Keratinocyte (primary cell): ENCODE measurements around the gene CARM1. TPM values are rescaled to one million over a fixed set of nuclear protein-coding genes. Genes with fewer than 3 reads are reported as not detected.

ENCODE experiments used
- DNase-seq: peaks from one replicate; pipeline ENCODE4 v3.0.0-alpha.2; 2011; ENCODE audit warnings: low read depth, missing footprints, low spot score
- FAIRE-seq: peaks from 2 replicates; lab custom pipeline; 2011; peaks lifted over from hg19 to GRCh38; lab: Jason Lieb, UNC
- H2AFZ ChIP-seq: 2 replicates; pipeline ENCODE4 v1.6.0; 2012; ENCODE audit warnings: low read length, control low read depth, inconsistent platforms; ENCODE audit not compliant: control insufficient read depth
- H3K27ac ChIP-seq: 2 replicates; pipeline ENCODE4 v1.5.1; 2011; ENCODE audit warnings: low read length; ENCODE audit not compliant: control insufficient read depth, insufficient read depth
- H3K27me3 ChIP-seq: 3 replicates; pipeline ENCODE4 v1.6.0; 2011; ENCODE audit warnings: low read length; ENCODE audit not compliant: control insufficient read depth, insufficient read depth; ENCODE audit errors: extremely low read depth
- H3K36me3 ChIP-seq, 2 experiments: 2 replicates in 1 of 2; 3 replicates in 1 of 2; pipeline ENCODE4 v1.5.1; 2011; ENCODE audit warnings: low read length in 2 of 2, mild to moderate bottlenecking in 1 of 2; ENCODE audit not compliant: control insufficient read depth in 2 of 2, insufficient read depth in 2 of 2; ENCODE audit errors: extremely low read depth in 1 of 2
- H3K4me1 ChIP-seq: 3 replicates; pipeline ENCODE4 v1.5.1; 2011; ENCODE audit warnings: low read length; ENCODE audit not compliant: control insufficient read depth, insufficient read depth; ENCODE audit errors: extremely low read depth
- H3K4me2 ChIP-seq: 3 replicates; pipeline ENCODE4 v1.6.0; 2011; ENCODE audit warnings: low read depth, low read length; ENCODE audit not compliant: control insufficient read depth, insufficient read depth; ENCODE audit errors: extremely low read depth
- H3K4me3 ChIP-seq, 3 experiments: fragments of 200-600 bp in 1 of 3; sonication (generic) in 1 of 3; 2 replicates in 2 of 3; 3 replicates in 1 of 3; pipeline ENCODE4 v1.5.1; 2011 to 2016; ENCODE audit warnings: low read length in 3 of 3, mild to moderate bottlenecking in 3 of 3, control low read depth in 2 of 3, inconsistent platforms in 1 of 3, low read depth in 1 of 3, mixed read lengths in 1 of 3, mixed run types in 1 of 3, moderate library complexity in 1 of 3; ENCODE audit not compliant: control insufficient read depth in 2 of 3, insufficient read depth in 2 of 3; ENCODE audit errors: extremely low read depth in 1 of 3
- H3K79me2 ChIP-seq: 2 replicates; pipeline ENCODE4 v1.6.0; 2012; ENCODE audit warnings: low read length; ENCODE audit not compliant: control insufficient read depth, insufficient read depth
- H3K9ac ChIP-seq: 3 replicates; pipeline ENCODE4 v1.6.0; 2011; ENCODE audit warnings: low read length; ENCODE audit not compliant: control insufficient read depth, insufficient read depth; ENCODE audit errors: extremely low read depth
- H3K9me1 ChIP-seq: 3 replicates; pipeline ENCODE4 v1.6.0; 2011; ENCODE audit warnings: low read length; ENCODE audit not compliant: control insufficient read depth, insufficient read depth; ENCODE audit errors: extremely low read depth
- H3K9me3 ChIP-seq: 2 replicates; pipeline ENCODE4 v1.5.1; 2012; ENCODE audit warnings: low read depth, low read length; ENCODE audit not compliant: control insufficient read depth
- H4K20me1 ChIP-seq: 3 replicates; pipeline ENCODE4 v1.6.0; 2011; ENCODE audit warnings: low read length; ENCODE audit not compliant: control insufficient read depth, insufficient read depth; ENCODE audit errors: extremely low read depth
- EZH2 ChIP-seq: IDR thresholded peaks from one replicate; pipeline ENCODE4 v1.6.1; 2012; ENCODE audit warnings: inconsistent platforms, mild to moderate bottlenecking, low read length, moderate library complexity
- dilution Hi-C: fragments of 300-500 bp; cut with MboI; formaldehyde crosslinking; loops from one replicate; pipeline ENCODE4 v1.7.0; 2020; ENCODE audit warnings: low sequenced_read_pairs; ENCODE audit not compliant: extremely low pct_ligation_motif_present
- polyA plus RNA-seq, 5 experiments: library from polyadenylated mRNA; depleted of rRNA in 3 of 5; stranded (reverse) in 3 of 5; stranded (forward) in 1 of 5; unstranded in 1 of 5; fragments of >200 nt; gene quantifications; 1 replicate in 1 of 5; 2 replicates in 3 of 5; 3 replicates in 1 of 5; pipeline versions ENCODE4 v1.2.1 to v1.2.3, GENCODE V29; 2011 to 2012; ENCODE audit warnings: missing spikeins in 2 of 5, low read depth in 1 of 5, low replicate concordance in 1 of 5
- TF ChIP-seq, protein P1 (sequence below), 3 experiments: IDR thresholded peaks in 1 of 3; conservative IDR thresholded peaks in 1 of 3; optimal IDR thresholded peaks in 1 of 3; 2 replicates in 2 of 3; 3 replicates in 1 of 3; pipeline versions ENCODE3 to v1.5.1; 2011; ENCODE audit warnings: low read length in 3 of 3, mild to moderate bottlenecking in 3 of 3, moderate library complexity in 2 of 3, control low read depth in 1 of 3, inconsistent platforms in 1 of 3; ENCODE audit not compliant: insufficient read depth in 2 of 3; ENCODE audit errors: extremely low read depth in 1 of 3

The CARM1 gene
- polyA plus RNA-seq, 1 donor (not counting 4 experiments of a cell fraction or from before 2014, with no cell fraction given): 22.8 TPM

DNA sequence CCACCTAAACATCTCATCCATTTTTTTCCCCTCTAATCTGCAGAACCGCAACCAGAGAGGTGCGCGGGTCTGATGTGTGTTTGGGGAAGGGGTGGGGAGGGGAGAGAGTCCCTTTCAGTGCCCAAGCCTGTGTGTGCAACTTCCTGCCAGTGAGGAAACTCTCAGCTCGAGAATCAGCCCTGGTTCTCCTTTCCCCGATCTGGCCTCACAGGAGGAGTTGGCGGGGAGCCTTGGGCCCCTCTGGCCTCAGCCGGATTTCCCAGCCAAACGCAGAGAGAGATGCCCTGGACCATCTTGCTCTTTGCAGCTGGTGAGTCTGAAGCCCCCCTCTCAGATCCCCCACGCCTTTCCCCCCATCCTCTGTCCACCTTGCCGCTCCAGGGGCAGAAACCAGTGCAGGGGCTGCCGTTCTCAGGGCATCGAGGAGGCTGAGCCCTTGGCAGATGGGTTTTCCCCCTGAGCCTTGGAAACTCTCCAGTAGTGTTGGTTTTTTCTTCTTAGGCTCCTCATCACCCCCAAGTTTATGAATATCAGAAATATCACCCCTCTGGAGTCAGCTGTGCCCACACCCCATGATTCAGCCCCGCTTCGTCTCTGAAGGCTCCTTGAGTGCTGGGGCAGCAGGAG, 23.0 kb upstream of the CARM1 start, which contains the start of gene C19orf38:
TSS of gene C19orf38 (plus strand) at position 186 of the 627 bp plus-strand sequence. CDS start at position 280, 94 bp downstream.
- Histone ChIP-seq H3K79me2 (no peaks in the 10 kb centered on the region), H3K27me3 (no peaks in the 10 kb centered on the region), H3K4me3 (no peak within 1 kb of the TSS), H3K4me1 (no peaks in the 10 kb centered on the region), H3K4me2 (no peak within 1 kb of the TSS), H2AFZ (no peak within 1 kb of the TSS), H3K9me1 (no peaks in the 10 kb centered on the region), H3K9ac (no peak within 1 kb of the TSS), H3K27ac (no peak within 1 kb of the TSS), H4K20me1 (no peaks in the 10 kb centered on the region), H3K36me3 (no peaks in the 10 kb centered on the region), H3K9me3 (no peaks in the 10 kb centered on the region)
- FAIRE-seq (no peak), DNase-seq (no peak)
- dilution Hi-C loops: no loop called here
- TF ChIP-seq EZH2: no peak
- TF ChIP-seq, protein P1, sequence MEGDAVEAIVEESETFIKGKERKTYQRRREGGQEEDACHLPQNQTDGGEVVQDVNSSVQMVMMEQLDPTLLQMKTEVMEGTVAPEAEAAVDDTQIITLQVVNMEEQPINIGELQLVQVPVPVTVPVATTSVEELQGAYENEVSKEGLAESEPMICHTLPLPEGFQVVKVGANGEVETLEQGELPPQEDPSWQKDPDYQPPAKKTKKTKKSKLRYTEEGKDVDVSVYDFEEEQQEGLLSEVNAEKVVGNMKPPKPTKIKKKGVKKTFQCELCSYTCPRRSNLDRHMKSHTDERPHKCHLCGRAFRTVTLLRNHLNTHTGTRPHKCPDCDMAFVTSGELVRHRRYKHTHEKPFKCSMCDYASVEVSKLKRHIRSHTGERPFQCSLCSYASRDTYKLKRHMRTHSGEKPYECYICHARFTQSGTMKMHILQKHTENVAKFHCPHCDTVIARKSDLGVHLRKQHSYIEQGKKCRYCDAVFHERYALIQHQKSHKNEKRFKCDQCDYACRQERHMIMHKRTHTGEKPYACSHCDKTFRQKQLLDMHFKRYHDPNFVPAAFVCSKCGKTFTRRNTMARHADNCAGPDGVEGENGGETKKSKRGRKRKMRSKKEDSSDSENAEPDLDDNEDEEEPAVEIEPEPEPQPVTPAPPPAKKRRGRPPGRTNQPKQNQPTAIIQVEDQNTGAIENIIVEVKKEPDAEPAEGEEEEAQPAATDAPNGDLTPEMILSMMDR (optimal IDR thresholded peaks at IDR 0.05 in 1 of 3, IDR thresholded peaks at IDR 0.05 in 1 of 3, conservative IDR thresholded peaks at IDR 0.05 in 1 of 3; ENCODE audit: extremely low read depth in 1 of 3, insufficient read depth in 2 of 3, low read length in 3 of 3): no peak

GRCh38 chr19:10850631-10851030, 20.7 kb upstream of the CARM1 start:
- Histone ChIP-seq H3K27me3 (no peaks in the 10 kb centered on the region), H3K36me3 (no peaks in the 10 kb centered on the region), H3K9ac (no peak overlapping the region), H3K9me1 (no peaks in the 10 kb centered on the region), H3K4me1 (no peaks in the 10 kb centered on the region), H3K27ac (no peak overlapping the region), H2AFZ (no peak overlapping the region), H3K4me2 (no peak overlapping the region), H3K4me3 (no peak overlapping the region), H4K20me1 (no peaks in the 10 kb centered on the region), H3K9me3 (no peaks in the 10 kb centered on the region), H3K79me2 (no peaks in the 10 kb centered on the region)
- DNase-seq (no peak), FAIRE-seq (no peak)
- TF ChIP-seq EZH2: no peak
- TF ChIP-seq, protein P1 (optimal IDR thresholded peaks at IDR 0.05 in 1 of 3, IDR thresholded peaks at IDR 0.05 in 1 of 3, conservative IDR thresholded peaks at IDR 0.05 in 1 of 3; ENCODE audit: extremely low read depth in 1 of 3, insufficient read depth in 2 of 3, low read length in 3 of 3): no peak
- dilution Hi-C loops: no loop called here
